GM12878 (cell line): ENCODE results near the gene ANKRD34A. TPM values are rescaled to one million over a fixed set of nuclear protein-coding genes. Genes with fewer than 3 reads are reported as not detected.

Experiments
- ATAC-seq: fragments of 200-7000 bp; cut with Tn5 transposase; 3 replicates; pipeline ENCODE4 v1.9.1; 2020; ENCODE audit warnings: mild to moderate bottlenecking, moderate library complexity
- BruUV-seq: library from RNA; stranded (reverse); fragments of 400-500 nt; replicated peaks from 2 replicates; lab custom pipeline; 2021; lab: Mats Ljungman, UMichigan
- CTCF ChIA-PET: fragments of 300-600 bp; sonication (Branson Sonifier 250); formaldehyde crosslinking; extraction: SDS; loops from one replicate; lab custom pipeline; 2021; ENCODE audit warnings: inconsistent platforms; lab: Yijun Ruan, JAX
- POLR2A ChIA-PET: fragments of 350-600 bp; formaldehyde crosslinking; extraction: SDS; loops from one replicate; lab custom pipeline; 2021; ENCODE audit warnings: inconsistent platforms; lab: Charles Lee
- RAD21 ChIA-PET: fragments of 300-600 bp; sonication (Branson Sonifier 250); formaldehyde crosslinking; loops from one replicate; lab custom pipeline; 2023; ENCODE audit warnings: antibody characterized with exemption; ENCODE audit not compliant: unreplicated experiment; lab: Charles Lee
- SMC1A ChIA-PET: fragments of 300-600 bp; sonication (Branson Sonifier 250); formaldehyde crosslinking; loops from one replicate; lab custom pipeline; 2023; ENCODE audit not compliant: unreplicated experiment, uncharacterized antibody; lab: Charles Lee
- DNase-seq: peaks from one replicate; pipeline ENCODE4 v3.0.0-alpha.2; 2011; ENCODE audit warnings: low read depth, low spot score
- FAIRE-seq: peaks from 3 replicates; lab custom pipeline; 2011; peaks lifted over from hg19 to GRCh38; lab: Jason Lieb, UNC
- H2AFZ ChIP-seq: 2 replicates; pipeline ENCODE4 v1.6.0; 2011; ENCODE audit warnings: low read depth, low read length, control low read depth; ENCODE audit not compliant: control insufficient read depth
- H3K27ac ChIP-seq: 2 replicates; pipeline ENCODE4 v1.5.1; 2011; ENCODE audit warnings: control low read depth; ENCODE audit not compliant: control insufficient read depth, insufficient read depth
- H3K27me3 ChIP-seq, 2 experiments: replicated peaks in 1 of 2; 2 replicates each; pipeline versions ENCODE4 v1.6.0 to v1.6.1; 2011; ENCODE audit warnings: low read length in 1 of 2; ENCODE audit not compliant: control insufficient read depth in 2 of 2, insufficient read depth in 2 of 2
- H3K36me3 ChIP-seq, 2 experiments: 2 replicates each; pipeline ENCODE4 v1.5.1; 2011; ENCODE audit warnings: low read length in 1 of 2; ENCODE audit not compliant: control insufficient read depth in 2 of 2, insufficient read depth in 2 of 2
- H3K4me1 ChIP-seq: 2 replicates; pipeline ENCODE4 v1.6.1; 2011; ENCODE audit warnings: mild to moderate bottlenecking, low read length, moderate library complexity, mixed read lengths; ENCODE audit not compliant: control insufficient read depth, insufficient read depth
- H3K4me2 ChIP-seq: 2 replicates; pipeline ENCODE4 v1.6.0; 2011; ENCODE audit warnings: control low read depth; ENCODE audit not compliant: control insufficient read depth, insufficient read depth
- H3K4me3 ChIP-seq: fragments of 200-600 bp; sonication (generic); 2 replicates; pipeline ENCODE4 v1.5.1; 2016
- H3K79me2 ChIP-seq: 2 replicates; pipeline ENCODE4 v1.6.0; 2011; ENCODE audit warnings: low read length; ENCODE audit not compliant: control insufficient read depth, insufficient read depth
- H3K9ac ChIP-seq: 2 replicates; pipeline ENCODE4 v1.8.0; 2011; ENCODE audit warnings: low read length, control low read depth, mixed read lengths; ENCODE audit not compliant: control insufficient read depth, insufficient read depth
- H3K9me3 ChIP-seq: replicated peaks from 3 replicates; pipeline ENCODE4 v1.5.1; 2011; ENCODE audit warnings: mild to moderate bottlenecking, low read length; ENCODE audit not compliant: control insufficient read depth, insufficient read depth
- H4K20me1 ChIP-seq: 2 replicates; pipeline ENCODE4 v1.6.0; 2011; ENCODE audit not compliant: control insufficient read depth, insufficient read depth
- BCL11A ChIP-seq: IDR thresholded peaks from 2 replicates; pipeline ENCODE4 v1.6.1; 2011; ENCODE audit warnings: low read depth, low read length
- EZH2 ChIP-seq: IDR thresholded peaks from 2 replicates; pipeline ENCODE4 v1.6.1; 2012; ENCODE audit warnings: low read depth, mild to moderate bottlenecking, control low read depth, inconsistent platforms, low read length, borderline replicate concordance; ENCODE audit not compliant: control insufficient read depth
- FOXK2 ChIP-seq: fragments of 450-650 bp; IDR thresholded peaks from 2 replicates; pipeline ENCODE4 v1.6.1; 2017; ENCODE audit warnings: mild to moderate bottlenecking, moderate library complexity
- MTA2 ChIP-seq: fragments of 450-650 bp; IDR thresholded peaks from 2 replicates; pipeline ENCODE4 v1.6.1; 2016; ENCODE audit warnings: low read depth, mild to moderate bottlenecking, moderate library complexity
- RFX5 ChIP-seq: IDR thresholded peaks from 2 replicates; pipeline ENCODE4 v1.6.1; 2011; ENCODE audit warnings: low read depth, low read length, improper control_type of control experiment
- STAT3 ChIP-seq: IDR thresholded peaks from 2 replicates; pipeline ENCODE4 v1.6.1; 2011; ENCODE audit warnings: low read depth, low read length, improper control_type of control experiment
- TARDBP ChIP-seq: IDR thresholded peaks from 2 replicates; pipeline ENCODE4 v1.6.1; 2016; ENCODE audit warnings: borderline replicate concordance
- TCF12 ChIP-seq: IDR thresholded peaks from 2 replicates; pipeline ENCODE4 v1.6.1; 2011; ENCODE audit warnings: low read depth, mild to moderate bottlenecking, low read length
- TCF7 ChIP-seq: IDR thresholded peaks from 2 replicates; pipeline ENCODE4 v1.6.1; 2014; ENCODE audit warnings: antibody characterized with exemption, borderline replicate concordance
- WRNIP1 ChIP-seq: IDR thresholded peaks from 2 replicates; pipeline ENCODE4 v1.6.1; 2011; ENCODE audit warnings: low read depth, low read length, improper control_type of control experiment, borderline replicate concordance
- YBX1 ChIP-seq: fragments of 450-650 bp; IDR thresholded peaks from 2 replicates; pipeline ENCODE4 v1.6.1; 2016; ENCODE audit warnings: antibody characterized with exemption
- ZBTB11 ChIP-seq: fragments of 450-650 bp; formaldehyde crosslinking; IDR thresholded peaks from 2 replicates; pipeline ENCODE4 v1.5.0; 2022; ENCODE audit warnings: mild to moderate bottlenecking, missing genetic modification characterization
- ZBTB33 ChIP-seq: fragments of 450-650 bp; IDR thresholded peaks from 2 replicates; pipeline ENCODE4 v1.6.1; 2017; ENCODE audit warnings: mild to moderate bottlenecking
- ZNF217 ChIP-seq: fragments of 450-650 bp; IDR thresholded peaks from 2 replicates; pipeline ENCODE4 v1.6.1; 2017; ENCODE audit warnings: antibody characterized with exemption, mild to moderate bottlenecking
- ZNF274 ChIP-seq: IDR thresholded peaks from one replicate; pipeline ENCODE4 v1.8.0; 2011; ENCODE audit not compliant: insufficient read length, insufficient read depth
- WGBS: methylation state at CpG from one replicate; pipeline ENCODE4 v1.1.6; 2016; ENCODE audit warnings: low lambda C conversion rate; ENCODE audit not compliant: insufficient replicate concordance, insufficient coverage; ENCODE audit errors: missing lambda C conversion rate; 5-methylcytosine and 5-hydroxymethylcytosine counted together
- in situ Hi-C: fragments of 300-500 bp; cut with MboI; formaldehyde crosslinking; loops from 9 replicates; pipeline ENCODE4 v1.14.3; 2018; ENCODE audit warnings: mixed read lengths
- intact Hi-C: fragments of 100-400 bp; cut with micrococcal nuclease; formaldehyde crosslinking; loops from one replicate; pipeline ENCODE4 v1.14.2; 2022; ENCODE audit not compliant: unreplicated experiment
- polyA plus RNA-seq, 11 experiments: library from polyadenylated mRNA; depleted of rRNA in 4 of 11; unstranded in 6 of 11; stranded (reverse) in 5 of 11; fragments of >200 nt; fragmentation: Nextera tagmentation in 4 of 11; fragmentation: Illumina TruSeq in 1 of 11; extraction: Ambion mirVana in 4 of 11; extraction: Trizol in 1 of 11; gene quantifications; 1 replicate in 1 of 11; 2 replicates in 10 of 11; pipeline versions ENCODE4 v1.2.1 to v1.2.3, GENCODE V29; 2011 to 2016; ENCODE audit warnings: inconsistent platforms in 2 of 11, missing spikeins in 2 of 11, low read depth in 1 of 11
- total RNA-seq, 4 experiments: library from RNA; depleted of rRNA in 3 of 4; stranded (reverse); fragments of >200 nt in 3 of 4; fragmentation: Illumina TruSeq in 1 of 4; extraction: Trizol in 1 of 4; gene quantifications; 2 replicates each; pipeline versions ENCODE4 v1.2.1 to v1.2.3, GENCODE V29; 2013 to 2021
- TF ChIP-seq, protein P1 (sequence below): IDR thresholded peaks from 2 replicates; pipeline ENCODE4 v1.6.1; 2012; ENCODE audit warnings: low read length, inconsistent platforms

The ANKRD34A gene
- total and polyA plus RNA-seq, 10 of the 15 experiments (the other 5 are each of a cell fraction or from before 2014, with no cell fraction given), result 0.40 to 3.5 (median 1.6) TPM

GRCh38 chr1:145952903-145953302 lies 11.5 kb downstream of the ANKRD34A start (continued):
- TF ChIP-seq ZBTB33 (no peak), BCL11A (no peak)

DNA sequence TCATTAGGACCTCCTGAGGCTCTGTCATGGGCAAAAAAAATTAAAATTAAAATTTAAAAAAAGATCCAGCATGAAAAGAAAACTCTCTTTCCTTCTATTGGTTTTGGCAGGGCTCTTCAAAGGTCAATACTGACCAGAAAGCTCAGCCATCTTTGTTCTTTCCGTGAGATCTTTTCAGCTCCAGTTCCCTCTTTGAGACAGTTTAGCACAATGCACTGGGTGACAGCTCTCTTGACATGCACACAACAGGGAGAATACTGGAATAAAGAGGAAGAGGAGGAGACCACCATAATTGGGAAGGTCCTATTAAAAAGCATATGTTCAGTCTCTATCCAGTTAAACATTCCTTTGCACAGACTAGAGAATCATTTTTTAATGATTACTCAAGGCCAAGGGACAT lies 12.8 kb downstream of the ANKRD34A start:
- H3K4me1 ChIP-seq, result no peaks in the 10 kb centered on the region
- ChIA-PET POLR2A (interaction anchor here (1.6 to 2.8 kb wide), 2 partner anchors 13 to 24 kb away, joined by 3 to 10 read pairs; partner anchors contain the start of genes ANKRD34A, POLR3GL and RBM8A), CTCF (interaction anchor here (1.1 kb wide), 2 partner anchors 8 to 24 kb away, joined by 3 read pairs; partner anchors contain the start of gene RBM8A), SMC1A (interaction anchor here (0.7 to 1.1 kb wide), 3 partner anchors 8 to 13 kb away, joined by 3 to 4 read pairs (median 3); partner anchors contain the start of genes ANKRD34A and POLR3GL), RAD21 (no interaction called here)
- TF ChIP-seq STAT3 (no peak), EZH2 (no peak), ZBTB11 (no peak), RFX5 (no peak), FOXK2 (no peak), YBX1 (no peak), TCF12 (no peak), ZNF274 (no peak), ZNF217 (no peak), TCF7 (no peak), WRNIP1 (no peak), TARDBP (no peak), MTA2 (no peak)
- TF ChIP-seq, protein P1, sequence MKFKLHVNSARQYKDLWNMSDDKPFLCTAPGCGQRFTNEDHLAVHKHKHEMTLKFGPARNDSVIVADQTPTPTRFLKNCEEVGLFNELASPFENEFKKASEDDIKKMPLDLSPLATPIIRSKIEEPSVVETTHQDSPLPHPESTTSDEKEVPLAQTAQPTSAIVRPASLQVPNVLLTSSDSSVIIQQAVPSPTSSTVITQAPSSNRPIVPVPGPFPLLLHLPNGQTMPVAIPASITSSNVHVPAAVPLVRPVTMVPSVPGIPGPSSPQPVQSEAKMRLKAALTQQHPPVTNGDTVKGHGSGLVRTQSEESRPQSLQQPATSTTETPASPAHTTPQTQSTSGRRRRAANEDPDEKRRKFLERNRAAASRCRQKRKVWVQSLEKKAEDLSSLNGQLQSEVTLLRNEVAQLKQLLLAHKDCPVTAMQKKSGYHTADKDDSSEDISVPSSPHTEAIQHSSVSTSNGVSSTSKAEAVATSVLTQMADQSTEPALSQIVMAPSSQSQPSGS, result no peak
- intact Hi-C loops (no loop called here), in situ Hi-C loops (no loop called here)
- H3K27me3 ChIP-seq, result no peaks in the 10 kb centered on the region
- DNase-seq (no peak), FAIRE-seq (no peak), ATAC-seq (no peak)
- peaks cover 11% of the 10 kb centered on the region for H3K79me2 ChIP-seq
- no peaks in the 10 kb centered on the region; a peak in 1 of 4 replicates for H3K36me3 ChIP-seq
- H3K9ac ChIP-seq, result no peak overlapping the region
- no peak overlapping the region for H3K4me3 ChIP-seq
- H3K9me3 ChIP-seq, result no peaks in the 10 kb centered on the region
- no TSS peak for BruUV-seq
- WGBS, result 100% methylated on average over 1 of the region's 1 CpG
- no peaks in the 10 kb centered on the region for H4K20me1 ChIP-seq
- no peak overlapping the region for H2AFZ ChIP-seq
- no peak overlapping the region for H3K27ac ChIP-seq
- no peak overlapping the region for H3K4me2 ChIP-seq
